Body of pancreas (tissue), 4 donors: ENCODE data around the gene COLGALT1. TPM values are rescaled to one million over a fixed set of nuclear protein-coding genes. Genes with fewer than 3 reads are reported as not detected.

Experiments used
- ATAC-seq: fragments of 150-250 bp; one replicate; pipeline ENCODE4 v1.9.1; 2016
- DNase-seq, 4 donors: peaks; one replicate each; pipeline ENCODE4 v3.0.0-alpha.2; 2019
- H3K27ac ChIP-seq, 4 donors: fragments of 200-600 bp; sonication (generic); 1 replicate in 3 of 4; 2 replicates in 1 of 4; pipeline versions ENCODE4 v1.5.1 to v1.6.1; 2016 to 2019; ENCODE audit warnings: mild to moderate bottlenecking in 1 of 4, mixed read lengths in 1 of 4, moderate library complexity in 1 of 4
- H3K27me3 ChIP-seq, 2 donors: fragments of 200-600 bp; sonication (generic); one replicate each; pipeline ENCODE4 v1.6.0; 2016; ENCODE audit warnings: mild to moderate bottlenecking in 1 of 2
- H3K36me3 ChIP-seq, 2 donors: fragments of 200-600 bp; sonication (generic); replicated peaks in 1 of 2; 2 replicates each; pipeline ENCODE4 v1.5.1; 2016; ENCODE audit warnings: low read depth in 2 of 2; ENCODE audit not compliant: insufficient read depth in 1 of 2
- H3K4me1 ChIP-seq: fragments of 200-600 bp; sonication (generic); one replicate; pipeline ENCODE4 v1.6.0; 2016
- H3K4me3 ChIP-seq, 2 donors: fragments of 200-600 bp; sonication (generic); 1 replicate in 1 of 2; 2 replicates in 1 of 2; pipeline ENCODE4 v1.5.1; 2016 to 2019
- H3K9me3 ChIP-seq, 3 donors: fragments of 200-600 bp; sonication (generic); 1 replicate in 2 of 3; 2 replicates in 1 of 3; pipeline ENCODE4 v1.5.1; 2016
- CTCF ChIP-seq, 7 experiments: fragments of 450-650 bp in 4 of 7; fragments of 200-600 bp in 3 of 7; sonication (generic) in 3 of 7; IDR thresholded peaks; one replicate each; pipeline ENCODE4 v1.5.1; 2016 to 2019; ENCODE audit warnings: antibody characterized with exemption in 7 of 7
- POLR2A ChIP-seq, 3 donors: fragments of 450-650 bp; IDR thresholded peaks; one replicate each; pipeline ENCODE4 v1.6.1; 2016; ENCODE audit warnings: antibody characterized with exemption in 3 of 3, mild to moderate bottlenecking in 2 of 3
- WGBS, 2 donors: methylation state at CpG; one replicate each; pipeline ENCODE4 v1.1.5; 2017; 5-methylcytosine and 5-hydroxymethylcytosine counted together
- intact Hi-C: fragments of 100-400 bp; cut with DNase I; formaldehyde crosslinking; loops from one replicate; pipeline ENCODE4 v1.15.1; 2023
- total RNA-seq, 2 donors: library from RNA; depleted of rRNA; stranded (reverse); fragments of >200 nt; gene quantifications; one replicate each; pipeline ENCODE4 v1.1.0, GENCODE V29; 2016

COLGALT1 gene
- total RNA-seq, 2 donors from 2014 or later = 38.9 to 41.5 TPM

GRCh38 chr19:17610384-17610783, 54.9 kb downstream of the COLGALT1 start:
- no peak for DNase-seq
- H3K36me3 ChIP-seq = no peaks in the 10 kb centered on the region
- no peak for ATAC-seq
- no peak overlapping the region for H3K4me3 ChIP-seq
- no peak overlapping the region for H3K27ac ChIP-seq
- intact Hi-C loops = loop anchor here (10.0 kb wide), 1 partner anchor 164 kb away; no protein-coding TSS in a partner anchor
- H3K27me3 ChIP-seq = no peaks in the 10 kb centered on the region
- WGBS, 2 donors = 58 to 61% methylated on average over 7 of the region's 7 CpGs
- H3K4me1 ChIP-seq = peaks cover 12% of the 10 kb centered on the region
- TF ChIP-seq CTCF (IDR thresholded peaks at IDR 0.05) (no peak), POLR2A (IDR thresholded peaks at IDR 0.05) (no peak)
- H3K9me3 ChIP-seq = no peaks in the 10 kb centered on the region

GRCh38 chr19:17611462-17612244, 56.2 kb downstream of the COLGALT1 start:
- WGBS, 2 donors = 63 to 68% methylated on average over 7 of the region's 7 CpGs
- no peaks in the 10 kb centered on the region for H3K4me1 ChIP-seq
- TF ChIP-seq CTCF (IDR thresholded peaks at IDR 0.05) = no peak
- TF ChIP-seq POLR2A (IDR thresholded peaks at IDR 0.05) = no peak
- H3K27me3 ChIP-seq = no peaks in the 10 kb centered on the region
- ATAC-seq (no peak), DNase-seq (no peak)
- no peak overlapping the region for H3K4me3 ChIP-seq
- H3K27ac ChIP-seq = no peak overlapping the region
- intact Hi-C loops = loop anchor here (10.0 kb wide), 1 partner anchor 163 kb away; no protein-coding TSS in a partner anchor
- H3K9me3 ChIP-seq = no peaks in the 10 kb centered on the region
- no peaks in the 10 kb centered on the region for H3K36me3 ChIP-seq

- intact Hi-C loops = loop anchor here (10.0 kb wide), 1 partner anchor 160 kb away; no protein-coding TSS in a partner anchor
- Histone ChIP-seq H3K4me3 (no peak overlapping the region), H3K4me1 (no peaks in the 10 kb centered on the region), H3K36me3 (no peaks in the 10 kb centered on the region), H3K27me3 (no peaks in the 10 kb centered on the region), H3K27ac (no peak overlapping the region), H3K9me3 (no peaks in the 10 kb centered on the region)
- ATAC-seq (no peak), DNase-seq (no peak)
- WGBS, 2 donors = 74 to 88% methylated on average over 10 to 12 of the region's 12 CpGs
- no peak for TF ChIP-seq CTCF (IDR thresholded peaks at IDR 0.05)
- no peak for TF ChIP-seq POLR2A (IDR thresholded peaks at IDR 0.05)
These were observed 59.0 kb downstream of the COLGALT1 start for GRCh38 chr19:17614476-17614875.

GRCh38 chr19:17615889-17616685, 60.6 kb downstream of the COLGALT1 start:
- ATAC-seq = no peak
- 27 to 30% methylated on average over 22 to 24 of the region's 27 CpGs for WGBS, 2 donors
- no peaks in the 10 kb centered on the region for H3K4me1 ChIP-seq
- no peaks in the 10 kb centered on the region for H3K36me3 ChIP-seq
- TF ChIP-seq CTCF (IDR thresholded peaks at IDR 0.05) = no peak
- no peak for TF ChIP-seq POLR2A (IDR thresholded peaks at IDR 0.05)
- no peaks in the 10 kb centered on the region for H3K27me3 ChIP-seq
- intact Hi-C loops = loop anchor here (10.0 kb wide), 1 partner anchor 159 kb away; no protein-coding TSS in a partner anchor
- DNase-seq = no peak
- H3K4me3 ChIP-seq = no peak overlapping the region
- no peak overlapping the region for H3K27ac ChIP-seq
- peaks cover 0 to under 1% (median 0%) of the 10 kb centered on the region in 3 donors for H3K9me3 ChIP-seq
